Heart left ventricle (tissue), 13 donors: ENCODE data around the gene SRXN1.
A peak's percentile ranks its signal among the peaks of the same experiment; 100 is the strongest.

Source experiments
- POLR2A ChIP-seq, 2 donors: fragments of 450-650 bp; IDR thresholded peaks; one replicate each; pipeline ENCODE4 v1.6.1; 2017; ENCODE audit warnings: antibody characterized with exemption in 2 of 2, mild to moderate bottlenecking in 2 of 2, moderate library complexity in 2 of 2
- TF ChIP-seq, protein P1 (sequence below), 12 donors: fragments of 200-600 bp; sonication (generic) in 4 of 12; IDR thresholded peaks; one replicate each; pipeline versions ENCODE4 v1.5.0 to v1.8.0; 2018 to 2022; ENCODE audit warnings: antibody characterized with exemption in 12 of 12, mild to moderate bottlenecking in 5 of 12
- donor health status: ischemic (EF 13 %, LVEDD 7.1; RV severe dilation, severe dysfunction).
- donor health status: DM: no; HTN: yes; CAD: no.
- donor health status: DM: no; HTN: no; CAD: no.
- donor health status: ischemic (EF 25% LVEDD 6.9; RV normal size, moderate dysfunction).
- donor health status: ischemic (EF 25% LVEDD 5.7; RV mildly dilated, moderate dysfunction).
- donor health status: ischemic (EF 35%, LVEDD 5.7; RV mildly dilated, moderate dysfunction).
- donor health status: nonischemic (EF 11% LVEDD 7.7; RV severe dilation, severe dysfunction).
- donor health status: DM: yes; HTN: yes; CAD: no.
- donor health status: PGD.
- donor health status: ischemic (EF 29% LVEDD 5.4; RV normal size, mild dysfunction).
- donor health status: nonischemic (EF 23%, LVEDD 6.1; RV moderate dilation, normal function).

DNA sequence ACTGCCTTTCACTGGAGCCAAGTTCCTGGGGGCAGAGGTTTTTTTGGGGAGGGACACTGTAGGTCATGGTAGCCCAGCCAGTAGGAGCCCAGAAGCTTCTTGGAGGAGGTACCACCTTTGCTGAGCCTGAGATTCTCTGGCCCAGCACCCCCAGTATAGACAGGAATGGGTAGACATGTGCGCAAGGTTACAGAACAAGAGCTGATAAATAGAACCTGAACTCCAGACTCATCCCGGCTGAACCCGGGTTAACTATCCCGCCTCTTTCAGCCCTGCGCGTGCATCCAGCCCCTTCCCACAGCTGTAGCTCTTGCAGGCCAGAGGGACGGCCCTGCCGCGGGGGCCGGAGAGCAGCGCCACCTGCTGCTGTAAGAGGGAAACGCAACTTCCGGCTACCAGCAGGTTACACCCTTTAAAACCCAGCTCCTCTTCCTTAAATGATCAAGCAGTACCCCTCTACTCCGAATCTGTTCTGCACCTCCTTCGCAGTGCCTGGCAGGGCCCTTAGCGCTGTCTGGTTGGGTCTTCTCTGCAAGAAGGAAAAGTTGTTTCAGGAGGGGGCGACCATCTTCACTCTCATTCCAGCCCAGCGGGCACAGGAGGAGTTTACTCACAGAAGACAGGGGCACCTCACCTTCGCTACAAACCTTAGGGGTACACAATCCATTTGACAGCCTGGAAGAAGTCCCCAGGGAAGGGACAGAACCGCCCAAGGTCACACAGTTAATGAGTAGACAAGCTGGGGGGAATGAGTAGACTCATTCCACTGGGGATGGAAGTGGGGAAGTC is 7.5 kb downstream of the SRXN1 start:
- TF ChIP-seq, protein P1, sequence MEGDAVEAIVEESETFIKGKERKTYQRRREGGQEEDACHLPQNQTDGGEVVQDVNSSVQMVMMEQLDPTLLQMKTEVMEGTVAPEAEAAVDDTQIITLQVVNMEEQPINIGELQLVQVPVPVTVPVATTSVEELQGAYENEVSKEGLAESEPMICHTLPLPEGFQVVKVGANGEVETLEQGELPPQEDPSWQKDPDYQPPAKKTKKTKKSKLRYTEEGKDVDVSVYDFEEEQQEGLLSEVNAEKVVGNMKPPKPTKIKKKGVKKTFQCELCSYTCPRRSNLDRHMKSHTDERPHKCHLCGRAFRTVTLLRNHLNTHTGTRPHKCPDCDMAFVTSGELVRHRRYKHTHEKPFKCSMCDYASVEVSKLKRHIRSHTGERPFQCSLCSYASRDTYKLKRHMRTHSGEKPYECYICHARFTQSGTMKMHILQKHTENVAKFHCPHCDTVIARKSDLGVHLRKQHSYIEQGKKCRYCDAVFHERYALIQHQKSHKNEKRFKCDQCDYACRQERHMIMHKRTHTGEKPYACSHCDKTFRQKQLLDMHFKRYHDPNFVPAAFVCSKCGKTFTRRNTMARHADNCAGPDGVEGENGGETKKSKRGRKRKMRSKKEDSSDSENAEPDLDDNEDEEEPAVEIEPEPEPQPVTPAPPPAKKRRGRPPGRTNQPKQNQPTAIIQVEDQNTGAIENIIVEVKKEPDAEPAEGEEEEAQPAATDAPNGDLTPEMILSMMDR (IDR thresholded peaks at IDR 0.05): peak; percentile 93 to 98 (median 96)
- no peak for TF ChIP-seq POLR2A (IDR thresholded peaks at IDR 0.05)
